HG03558 (cell line): ENCODE results near the gene PTPRO.

Source experiments
- ATAC-seq: cut with Tn5 transposase; IDR thresholded peaks from one replicate; pipeline ENCODE4 v1.9.1; 2021; ENCODE audit warnings: moderate number of reproducible peaks; ENCODE audit not compliant: unreplicated experiment; ENCODE audit errors: extremely low read depth

Gene PTPRO

GRCh38 chr12:15546102-15546701, 223.9 kb downstream of the PTPRO start:
- peak; percentile 82 for ATAC-seq

DNA sequence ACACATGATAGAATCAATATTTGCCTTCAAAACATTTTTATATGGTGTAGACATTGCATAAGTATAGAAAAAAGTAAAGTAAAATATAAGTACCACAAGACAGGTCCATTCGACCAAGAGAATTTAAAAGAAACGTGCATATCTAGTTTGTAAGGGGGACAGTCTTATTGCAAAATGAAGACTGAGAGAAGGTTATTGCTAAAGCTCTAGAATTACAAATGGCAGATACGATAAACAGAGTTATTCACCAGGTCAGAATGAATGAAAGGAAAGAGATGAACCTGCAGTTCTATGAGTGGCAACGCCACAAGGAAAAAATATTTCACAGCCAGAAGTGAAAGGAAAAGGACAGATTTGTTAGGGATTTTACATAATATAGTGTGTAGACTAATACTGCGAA, 224.8 kb downstream of the PTPRO start:
- no peak for ATAC-seq

GRCh38 chr12:15547691-15548090, 225.4 kb downstream of the PTPRO start:
- no peak for ATAC-seq

GRCh38 chr12:15550793-15551192, 228.5 kb downstream of the PTPRO start:
- no peak for ATAC-seq

GRCh38 chr12:15555446-15555845, 233.1 kb downstream of the PTPRO start:
- ATAC-seq: no peak

DNA sequence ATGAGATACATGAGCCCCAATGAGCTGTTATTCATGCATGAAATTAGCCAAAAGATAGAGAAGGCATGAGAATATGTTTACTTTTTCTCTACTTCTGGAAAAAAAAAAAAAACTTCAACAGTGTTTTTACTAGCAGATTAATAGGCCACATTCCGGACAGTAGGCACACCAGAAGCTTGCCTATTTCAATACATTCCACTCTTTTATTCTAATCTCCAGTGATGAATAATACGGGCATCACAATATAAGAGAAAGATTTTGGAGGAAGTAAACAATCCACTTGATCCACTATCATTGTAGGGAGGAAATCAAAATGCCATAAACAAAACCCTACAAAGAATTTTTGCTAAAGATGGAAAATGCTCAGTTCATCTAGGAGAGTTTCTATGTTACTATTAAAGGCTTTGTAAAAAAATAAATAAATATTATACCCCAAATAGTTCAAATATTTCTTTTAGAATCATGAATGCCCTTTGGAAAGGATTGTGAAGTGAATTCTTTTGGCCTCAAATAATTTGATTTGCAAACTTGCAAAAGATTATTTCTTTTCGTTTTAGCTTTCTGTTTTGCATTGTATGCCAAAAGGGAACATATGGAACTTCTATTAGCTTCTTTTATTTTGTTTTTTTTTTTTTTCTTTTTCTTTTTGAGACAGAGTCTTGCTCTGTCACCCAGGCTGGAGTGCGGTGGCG, 234.2 kb downstream of the PTPRO start:
- ATAC-seq: no peak

DNA sequence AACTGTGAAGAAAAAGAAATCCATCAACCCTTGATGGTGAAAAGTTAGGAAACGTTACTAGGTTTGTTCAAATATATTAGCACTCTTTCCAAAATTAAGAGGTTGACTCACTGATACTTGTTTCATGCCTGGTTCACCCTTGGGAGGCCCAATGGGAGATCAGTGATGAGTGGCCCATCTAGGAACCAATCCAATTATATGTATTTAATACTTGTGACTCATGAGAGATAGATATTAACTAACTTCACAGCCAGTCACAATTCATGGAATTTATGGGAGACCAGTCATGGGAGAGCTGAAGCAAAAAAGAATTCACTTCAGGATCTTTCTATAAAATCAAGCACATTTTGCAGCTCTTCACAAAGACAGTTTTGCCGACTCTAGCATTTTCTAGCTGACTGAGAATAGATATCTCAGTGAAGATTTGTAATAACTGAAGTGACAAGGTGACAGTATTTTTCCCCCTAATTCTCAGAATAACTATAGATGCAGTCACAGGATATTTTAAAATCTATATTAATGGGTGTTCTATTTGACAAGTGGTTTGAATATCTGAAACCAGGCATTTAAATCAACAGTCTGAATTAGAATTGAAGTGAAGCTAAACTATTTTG, 236.7 kb downstream of the PTPRO start:
- ATAC-seq: no peak

DNA sequence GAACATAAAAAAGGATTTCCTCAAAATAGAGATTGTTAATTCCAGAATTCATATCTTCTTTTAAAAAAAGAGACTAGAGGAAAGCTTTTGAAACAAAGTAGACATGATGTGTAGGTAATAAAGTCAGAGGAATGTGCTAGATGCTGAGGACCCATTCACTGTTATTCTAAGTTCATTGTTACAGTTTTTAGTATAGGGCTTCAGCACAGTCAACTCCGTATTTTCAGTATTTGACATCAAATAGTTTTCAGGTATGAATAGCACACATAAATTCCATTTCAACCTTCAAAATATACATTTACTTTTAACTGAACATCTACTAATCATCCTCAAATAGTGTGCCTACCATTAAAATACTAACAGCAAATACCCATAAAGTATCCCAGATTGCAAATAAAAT, 239.1 kb downstream of the PTPRO start:
- no peak for ATAC-seq

DNA sequence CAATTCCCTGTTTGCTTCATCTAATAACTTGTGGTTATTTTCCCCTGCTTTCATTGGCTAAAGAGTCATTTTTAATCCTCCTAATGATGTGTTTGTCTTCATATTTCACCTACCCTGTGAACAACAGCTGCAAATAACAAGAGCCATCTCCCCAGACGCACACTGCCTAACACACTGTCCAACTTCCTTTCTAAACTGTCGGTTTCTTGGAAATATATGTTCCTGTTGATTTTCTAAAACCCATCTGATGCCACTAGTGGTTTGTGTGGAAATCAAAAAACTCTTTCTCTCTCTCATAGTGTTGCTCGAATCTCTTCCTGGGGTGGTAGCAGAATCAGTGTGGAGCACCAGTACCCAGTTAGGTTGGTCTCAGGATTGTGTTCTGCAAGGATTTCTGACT, 240.0 kb downstream of the PTPRO start:
- no peak for ATAC-seq

DNA sequence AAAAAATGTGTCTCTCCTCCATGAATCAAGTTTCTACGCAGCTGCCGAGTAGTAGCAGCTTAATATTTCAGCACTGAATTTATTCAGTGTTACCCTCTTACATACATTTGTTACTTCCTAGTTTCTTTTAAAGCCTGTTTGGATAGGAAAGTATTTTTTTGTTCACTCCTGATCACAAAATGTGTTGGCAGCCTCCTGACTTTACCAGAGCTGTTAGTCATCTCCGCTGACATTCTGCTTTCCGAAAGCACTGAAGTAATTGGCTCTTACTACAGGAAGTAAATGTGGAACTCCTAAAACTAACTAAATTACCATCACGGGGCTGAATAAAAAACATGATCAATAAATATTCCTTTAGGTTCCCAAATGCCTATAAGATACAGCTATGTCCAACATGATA, 241.4 kb downstream of the PTPRO start:
- ATAC-seq: no peak

DNA sequence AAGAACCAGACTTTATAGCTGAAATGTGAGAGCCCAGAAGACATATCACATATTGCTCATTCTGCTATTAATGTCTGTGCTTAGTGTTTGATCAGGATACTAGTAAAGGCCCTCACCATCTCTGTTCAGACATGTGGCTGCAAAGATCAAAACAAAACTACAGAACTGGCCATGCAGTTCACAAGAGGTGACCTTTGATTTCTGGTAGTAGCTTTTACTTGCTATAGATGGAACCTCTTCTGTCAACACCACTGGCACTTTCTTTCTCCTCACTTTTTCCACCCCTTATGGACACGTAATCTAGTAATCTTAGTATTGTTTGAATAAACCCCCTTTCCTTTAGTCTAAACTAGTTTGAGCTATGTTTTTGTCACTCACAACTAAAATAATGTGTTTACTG, 252.0 kb downstream of the PTPRO start:
- no peak for ATAC-seq

- ATAC-seq: no peak
These were observed 253.6 kb downstream of the PTPRO start for GRCh38 chr12:15575671-15576541.

DNA sequence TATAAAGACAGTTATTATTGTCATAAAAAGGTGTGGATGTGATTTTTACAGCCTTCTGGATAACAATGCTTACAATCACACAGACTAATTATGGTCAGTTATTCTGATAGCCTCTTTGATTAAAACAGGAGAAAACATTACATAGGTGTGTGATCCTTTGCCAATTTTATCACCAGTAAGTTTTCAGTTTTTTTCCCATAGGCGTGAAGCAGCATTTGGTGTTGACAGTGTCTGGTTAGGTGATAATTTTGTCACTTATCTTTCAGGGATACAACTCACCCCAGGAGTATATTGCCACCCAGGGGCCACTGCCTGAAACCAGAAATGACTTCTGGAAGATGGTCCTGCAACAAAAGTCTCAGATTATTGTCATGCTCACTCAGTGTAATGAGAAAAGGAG, 258.1 kb downstream of the PTPRO start:
- no peak for ATAC-seq

DNA sequence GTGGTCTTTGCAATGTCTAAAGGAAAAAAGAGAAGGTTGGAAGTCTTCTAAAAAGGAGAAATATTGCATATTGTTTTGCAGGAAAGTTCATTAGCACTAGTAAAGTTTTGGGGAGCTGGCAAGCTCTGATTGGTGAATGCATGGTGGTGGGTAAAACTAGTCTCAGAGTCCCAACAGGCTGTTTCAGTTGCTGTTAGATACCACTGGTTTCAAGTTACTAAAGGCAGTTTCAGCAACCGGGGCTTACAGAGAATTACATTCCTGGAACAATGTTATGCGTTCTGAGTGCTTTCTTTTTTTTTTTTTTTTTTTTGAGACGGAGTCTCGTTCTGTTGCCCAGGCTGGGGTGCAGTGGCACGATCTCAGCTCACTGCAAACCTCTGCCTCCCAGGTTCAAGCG, 258.7 kb downstream of the PTPRO start:
- no peak for ATAC-seq

DNA sequence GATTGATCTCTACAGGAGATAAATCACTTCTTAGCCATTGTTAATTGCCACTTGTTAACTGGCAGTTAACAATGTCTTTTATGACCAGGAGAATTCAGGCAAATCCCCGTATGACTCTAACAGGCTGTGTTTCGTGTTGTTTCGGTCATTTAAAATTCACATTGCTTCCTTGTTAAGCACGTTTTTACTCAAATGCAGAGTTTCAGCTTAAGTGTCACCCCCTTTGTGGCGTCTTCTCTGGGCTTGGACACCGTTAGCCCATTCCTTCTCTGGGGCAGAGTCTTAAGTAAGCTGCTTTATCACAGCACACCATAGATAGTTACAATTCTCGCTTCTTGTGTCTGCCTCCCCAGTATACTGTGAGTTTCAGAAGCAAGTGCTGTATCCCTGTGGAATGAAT, 261.5 kb downstream of the PTPRO start:
- ATAC-seq: no peak

GRCh38 chr12:15584366-15585041, 262.2 kb downstream of the PTPRO start:
- no peak for ATAC-seq

DNA sequence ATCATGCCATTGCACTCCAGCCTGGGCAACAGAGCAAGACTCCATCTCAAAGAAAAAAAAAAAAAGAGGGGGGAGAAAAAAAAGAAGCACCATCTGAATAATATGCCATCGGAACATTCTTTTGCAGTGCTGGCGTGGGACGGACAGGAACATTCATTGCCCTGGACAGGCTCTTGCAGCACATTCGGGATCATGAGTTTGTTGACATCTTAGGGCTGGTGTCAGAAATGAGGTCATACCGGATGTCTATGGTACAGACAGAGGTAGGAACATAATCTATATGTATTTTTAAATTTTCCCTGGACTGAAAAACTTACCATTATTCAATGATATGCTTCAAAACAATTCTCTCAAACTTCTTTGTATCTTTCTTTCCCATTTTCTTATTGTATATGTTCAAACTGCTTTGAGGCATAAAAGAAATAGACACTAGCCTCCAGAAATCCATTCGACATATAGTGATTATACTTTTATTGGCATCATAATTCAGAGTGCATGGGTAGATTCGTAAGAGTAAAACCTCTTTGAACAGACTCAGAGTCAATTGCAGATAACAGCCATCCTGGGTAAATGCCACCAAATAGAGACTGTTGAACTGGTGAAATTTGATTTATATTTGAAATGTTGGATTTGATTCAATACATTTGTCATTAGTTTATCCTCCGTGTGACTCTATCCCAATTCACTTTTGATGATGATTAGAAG, 267.2 kb downstream of the PTPRO start:
- ATAC-seq: no peak

- ATAC-seq: peak; percentile 89
These were observed 268.0 kb downstream of the PTPRO start for GRCh38 chr12:15590180-15590826.

- no peak for ATAC-seq
These were observed 269.5 kb downstream of the PTPRO start for GRCh38 chr12:15591811-15592210.
